ENCODE results near the gene LANCL1. TPM values are rescaled to one million over a fixed set of nuclear protein-coding genes. Genes with fewer than 3 reads are reported as not detected.
"Not testable (repeated sequence)": the region's sequence is repeated elsewhere in the genome, so short reads cannot be mapped to it uniquely, and the experiment has no call there.

The LANCL1 gene
- polyA plus RNA-seq, 4 donors = 8.6 to 41.3 (median 15.2) TPM

DNA sequence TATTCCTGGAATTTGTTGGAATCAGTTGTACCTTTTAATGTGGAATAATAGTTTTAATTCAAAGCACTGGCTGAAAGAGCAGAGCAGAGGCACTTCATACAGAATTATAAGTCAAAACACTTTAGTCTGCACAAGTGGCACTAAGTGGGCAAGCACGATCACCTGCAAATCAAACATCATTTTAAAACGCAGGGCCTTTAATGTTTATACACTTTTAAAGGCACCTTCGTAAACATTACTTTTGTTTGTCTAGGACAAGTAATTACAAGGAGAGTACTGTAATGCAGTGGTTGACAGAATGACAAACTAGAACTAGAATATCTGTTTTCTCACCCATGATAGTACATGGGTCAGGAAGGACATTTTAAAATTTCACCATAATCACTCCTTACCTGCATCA is 36.4 kb downstream of the LANCL1 start:
- H3K36me3 ChIP-seq (ENCODE audit: control insufficient read depth in 3 of 3, insufficient read depth in 2 of 3, low read depth in 1 of 3, low read length in 3 of 3) = peaks cover 0 to 16% (median 11%) of the 10 kb centered on the region in 3 donors
- no peaks in the 10 kb centered on the region for H3K4me1 ChIP-seq (ENCODE audit: control insufficient read depth in 3 of 3, insufficient read depth in 2 of 3, low read depth in 1 of 3, low read length in 2 of 3)
- H3K27ac ChIP-seq (ENCODE audit: low read depth in 1 of 3, low read length in 2 of 3) = no peak overlapping the region
- DNase-seq = no peak
- no peaks in the 10 kb centered on the region for H3K27me3 ChIP-seq (ENCODE audit: control insufficient read depth in 3 of 3, insufficient read depth in 3 of 3, low read length in 3 of 3)
- no peak for FAIRE-seq
- H3K9me3 ChIP-seq (ENCODE audit: control insufficient read depth in 2 of 2, insufficient read depth in 1 of 2, low read depth in 1 of 2, low read length in 1 of 2) = no peaks in the 10 kb centered on the region
- no peak overlapping the region for H3K4me3 ChIP-seq (ENCODE audit: low read depth in 1 of 3, low read length in 3 of 3)
- 74 to 82% (median 78%) methylated on average over 3 of the region's 3 CpGs for WGBS, 3 donors

DNA sequence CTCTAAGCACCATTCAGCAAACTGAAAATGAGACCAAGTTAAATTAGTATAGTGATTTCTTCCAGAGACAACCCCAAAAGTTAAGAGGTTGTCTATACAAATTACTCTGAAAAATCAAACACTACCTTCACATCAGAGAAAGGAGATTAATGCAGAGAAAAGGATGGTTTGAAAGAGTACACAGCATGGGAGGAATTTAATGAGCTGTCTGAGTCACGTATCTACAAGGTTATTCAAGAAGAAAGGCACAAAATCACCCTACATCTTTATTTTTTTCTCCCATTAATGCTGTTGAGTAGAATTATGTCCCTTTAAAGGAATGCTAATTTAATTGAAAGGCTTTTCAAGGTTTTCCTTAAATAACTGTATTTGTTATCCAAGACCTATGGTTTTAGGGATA is 41.1 kb downstream of the LANCL1 start:
- Histone ChIP-seq H3K36me3 (ENCODE audit: control insufficient read depth in 3 of 3, insufficient read depth in 2 of 3, low read depth in 1 of 3, low read length in 3 of 3) (peaks cover 4 to 21% (median 14%) of the 10 kb centered on the region in 3 donors), H3K9me3 (ENCODE audit: control insufficient read depth in 2 of 2, insufficient read depth in 1 of 2, low read depth in 1 of 2, low read length in 1 of 2) (no peaks in the 10 kb centered on the region), H3K27ac (ENCODE audit: low read depth in 1 of 3, low read length in 2 of 3) (no peak overlapping the region), H3K4me1 (ENCODE audit: control insufficient read depth in 3 of 3, insufficient read depth in 2 of 3, low read depth in 1 of 3, low read length in 2 of 3) (peaks cover 0 to 12% (median 0%) of the 10 kb centered on the region in 3 donors), H3K4me3 (ENCODE audit: low read depth in 1 of 3, low read length in 3 of 3) (no peak overlapping the region), H3K27me3 (ENCODE audit: control insufficient read depth in 3 of 3, insufficient read depth in 3 of 3, low read length in 3 of 3) (no peaks in the 10 kb centered on the region)
- DNase-seq (no peak), FAIRE-seq (no peak)
- WGBS, 3 donors = 96 to 100% (median 100%) methylated on average over 1 of the region's 1 CpG

DNA sequence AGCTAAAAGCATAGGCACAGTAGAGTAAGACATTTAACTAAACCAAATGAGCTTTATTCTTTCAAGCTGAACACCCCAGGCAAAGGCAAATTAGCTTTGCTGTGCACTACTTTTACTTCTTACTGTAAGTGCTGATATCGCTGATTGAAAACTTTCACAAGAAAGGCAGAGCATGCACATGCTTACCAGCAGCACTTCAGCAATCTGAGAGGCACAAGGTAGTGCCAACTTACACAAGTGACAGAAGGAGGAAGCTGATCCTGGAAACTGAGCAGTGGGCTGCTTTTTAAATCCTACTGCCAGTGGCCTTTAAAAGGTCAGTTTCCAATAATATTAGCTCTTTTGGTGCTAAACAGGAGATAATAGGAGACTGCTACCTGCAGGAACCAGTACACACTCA is 43.9 kb downstream of the LANCL1 start:
- WGBS, 3 donors = 91 to 100% (median 98%) methylated on average over 1 of the region's 1 CpG
- no peak for FAIRE-seq
- Histone ChIP-seq H3K27ac (ENCODE audit: low read depth in 1 of 3, low read length in 2 of 3) (no peak overlapping the region), H3K36me3 (ENCODE audit: control insufficient read depth in 3 of 3, insufficient read depth in 2 of 3, low read depth in 1 of 3, low read length in 3 of 3) (peaks cover 4 to 17% (median 12%) of the 10 kb centered on the region in 3 donors), H3K4me3 (ENCODE audit: low read depth in 1 of 3, low read length in 3 of 3) (no peak overlapping the region), H3K27me3 (ENCODE audit: control insufficient read depth in 3 of 3, insufficient read depth in 3 of 3, low read length in 3 of 3) (no peaks in the 10 kb centered on the region), H3K9me3 (ENCODE audit: control insufficient read depth in 2 of 2, insufficient read depth in 1 of 2, low read depth in 1 of 2, low read length in 1 of 2) (peaks cover 0 to 4% of the 10 kb centered on the region in 2 donors), H3K4me1 (ENCODE audit: control insufficient read depth in 3 of 3, insufficient read depth in 2 of 3, low read depth in 1 of 3, low read length in 2 of 3) (peaks cover 0 to 12% (median 0%) of the 10 kb centered on the region in 3 donors)
- DNase-seq = no peak

DNA sequence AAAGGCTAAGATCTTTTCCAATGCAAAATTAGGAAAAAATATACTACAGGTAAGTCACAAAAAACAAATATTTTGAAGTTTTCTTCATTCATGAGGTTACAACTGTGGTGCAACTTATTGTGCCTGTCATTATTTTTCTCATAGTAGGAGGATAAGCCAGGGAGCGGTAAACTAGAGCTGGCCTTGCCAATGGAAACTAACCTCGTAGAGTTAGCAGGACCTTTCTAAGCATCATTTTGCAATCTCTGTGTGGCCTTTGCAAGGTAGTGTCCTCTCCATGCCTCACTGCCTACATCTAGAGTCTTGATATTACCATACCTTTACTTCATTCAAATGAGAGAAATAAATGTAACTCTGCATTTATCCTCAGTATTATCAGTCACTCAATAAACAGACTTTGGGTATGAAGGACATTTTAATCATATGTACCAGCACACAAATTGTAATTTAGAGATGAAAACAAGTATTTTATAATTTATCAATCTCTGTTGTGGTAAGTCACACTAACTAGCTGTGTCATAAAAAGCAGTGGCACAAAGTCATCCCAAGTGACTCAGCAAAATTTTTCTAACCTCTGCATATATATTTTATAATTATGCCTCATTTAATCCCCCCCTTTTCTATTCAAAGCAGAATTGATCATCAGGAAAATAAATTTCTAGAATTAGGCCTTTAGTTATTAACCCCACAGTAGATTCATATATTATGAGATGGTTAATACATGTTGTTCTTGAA is 47.0 kb downstream of the LANCL1 start:
- Histone ChIP-seq H3K4me1 (ENCODE audit: control insufficient read depth in 3 of 3, insufficient read depth in 2 of 3, low read depth in 1 of 3, low read length in 2 of 3) (peaks cover 0 to 12% (median 0%) of the 10 kb centered on the region in 3 donors), H3K4me3 (ENCODE audit: low read depth in 1 of 3, low read length in 3 of 3) (no peak overlapping the region), H3K9me3 (ENCODE audit: control insufficient read depth in 2 of 2, insufficient read depth in 1 of 2, low read depth in 1 of 2, low read length in 1 of 2) (peaks cover 0 to 25% of the 10 kb centered on the region in 2 donors), H3K36me3 (ENCODE audit: control insufficient read depth in 3 of 3, insufficient read depth in 2 of 3, low read depth in 1 of 3, low read length in 3 of 3) (peaks cover 2 to 8% (median 5%) of the 10 kb centered on the region in 3 donors), H3K27me3 (ENCODE audit: control insufficient read depth in 3 of 3, insufficient read depth in 3 of 3, low read length in 3 of 3) (no peaks in the 10 kb centered on the region), H3K27ac (ENCODE audit: low read depth in 1 of 3, low read length in 2 of 3) (no peak overlapping the region)
- no peak for DNase-seq
- FAIRE-seq = no peak
- WGBS, 3 donors = 90 to 97% (median 92%) methylated on average over 2 of the region's 2 CpGs

DNA sequence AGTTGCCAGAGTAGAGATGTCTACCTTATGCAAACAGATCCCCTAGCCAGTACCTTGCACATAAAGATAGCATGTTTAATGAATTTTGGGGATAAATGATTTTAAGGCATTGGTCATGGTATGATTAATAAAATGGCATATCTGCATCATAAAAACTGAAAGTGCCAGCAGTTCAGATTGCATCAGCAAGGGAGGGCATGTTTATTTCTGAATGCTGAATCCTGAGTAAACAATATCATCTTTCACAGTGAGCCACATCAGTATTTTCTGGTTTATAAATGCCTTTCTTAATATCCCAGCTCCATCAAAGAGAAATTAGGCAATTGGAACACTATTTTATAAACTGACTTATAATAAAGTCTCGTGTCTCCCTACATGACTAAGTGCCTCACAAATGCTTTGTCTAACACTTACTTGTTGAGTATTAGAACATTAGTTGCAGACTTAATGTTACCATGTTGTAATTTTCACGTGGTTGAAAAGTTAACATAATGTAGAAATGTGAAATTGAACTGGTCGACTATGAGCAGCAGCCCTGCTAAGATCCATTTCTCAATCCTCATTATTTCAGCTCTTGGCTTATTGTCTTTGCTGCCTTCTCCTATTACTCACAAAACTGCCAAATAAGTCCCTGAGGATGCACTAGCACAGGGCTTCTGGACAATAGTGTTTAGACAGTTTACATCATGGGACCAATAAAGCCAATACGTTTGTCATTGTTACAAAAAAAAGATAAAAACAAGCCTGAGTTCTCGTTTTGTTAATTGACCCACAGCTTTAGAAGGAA is 48.0 kb downstream of the LANCL1 start:
- no peaks in the 10 kb centered on the region for H3K27me3 ChIP-seq (ENCODE audit: control insufficient read depth in 3 of 3, insufficient read depth in 3 of 3, low read length in 3 of 3)
- H3K36me3 ChIP-seq (ENCODE audit: control insufficient read depth in 3 of 3, insufficient read depth in 2 of 3, low read depth in 1 of 3, low read length in 3 of 3) = peaks cover 2 to 4% (median 3%) of the 10 kb centered on the region in 3 donors
- FAIRE-seq = no peak
- peaks cover 0 to 28% of the 10 kb centered on the region in 2 donors for H3K9me3 ChIP-seq (ENCODE audit: control insufficient read depth in 2 of 2, insufficient read depth in 1 of 2, low read depth in 1 of 2, low read length in 1 of 2)
- no peak overlapping the region for H3K4me3 ChIP-seq (ENCODE audit: low read depth in 1 of 3, low read length in 3 of 3)
- no peak for DNase-seq
- 81 to 91% (median 85%) methylated on average over 5 of the region's 5 CpGs for WGBS, 3 donors
- peaks cover 0 to 12% (median 0%) of the 10 kb centered on the region in 3 donors for H3K4me1 ChIP-seq (ENCODE audit: control insufficient read depth in 3 of 3, insufficient read depth in 2 of 3, low read depth in 1 of 3, low read length in 2 of 3)
- no peak overlapping the region for H3K27ac ChIP-seq (ENCODE audit: low read depth in 1 of 3, low read length in 2 of 3)

- not testable (repeated sequence) for H3K36me3 ChIP-seq (ENCODE audit: control insufficient read depth in 3 of 3, insufficient read depth in 2 of 3, low read depth in 1 of 3, low read length in 3 of 3); FAIRE-seq; H3K27ac ChIP-seq (ENCODE audit: low read depth in 1 of 3, low read length in 2 of 3); H3K27me3 ChIP-seq (ENCODE audit: control insufficient read depth in 3 of 3, insufficient read depth in 3 of 3, low read length in 3 of 3); DNase-seq; H3K4me3 ChIP-seq (ENCODE audit: low read depth in 1 of 3, low read length in 3 of 3); H3K4me1 ChIP-seq (ENCODE audit: control insufficient read depth in 3 of 3, insufficient read depth in 2 of 3, low read depth in 1 of 3, low read length in 2 of 3)
- H3K9me3 ChIP-seq (ENCODE audit: control insufficient read depth in 2 of 2, insufficient read depth in 1 of 2, low read depth in 1 of 2, low read length in 1 of 2) = peaks cover 0 to 30% of the 10 kb centered on the region in 2 donors
- 92 to 96% (median 95%) methylated on average over 6 of the region's 6 CpGs for WGBS, 3 donors
These were observed 49.2 kb downstream of the LANCL1 start for GRCh38 chr2:210427309-210427708.

DNA sequence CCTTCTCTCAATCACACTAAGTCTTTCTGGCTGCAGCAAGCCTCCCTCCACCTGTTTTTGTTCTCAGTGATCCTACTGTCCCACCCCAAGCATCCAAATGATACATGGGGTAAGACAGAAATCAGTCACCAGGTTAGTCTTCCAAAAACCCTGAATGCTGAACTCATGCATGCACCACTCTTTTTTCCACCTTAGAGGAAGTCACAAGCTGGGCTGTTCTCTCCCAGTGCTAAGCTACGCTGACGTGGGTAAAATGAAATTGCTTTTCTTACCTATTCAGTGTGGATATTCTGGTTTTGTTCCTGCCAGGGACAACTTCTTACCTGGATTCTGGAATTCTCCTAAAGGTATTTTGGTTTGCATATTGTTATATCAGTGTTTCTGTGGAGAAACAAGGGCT is 54.2 kb downstream of the LANCL1 start:
- WGBS, 3 donors = 66 to 75% (median 68%) methylated on average over 2 of the region's 2 CpGs
- DNase-seq = no peak
- no peak overlapping the region for H3K4me3 ChIP-seq (ENCODE audit: low read depth in 1 of 3, low read length in 3 of 3)
- H3K36me3 ChIP-seq (ENCODE audit: control insufficient read depth in 3 of 3, insufficient read depth in 2 of 3, low read depth in 1 of 3, low read length in 3 of 3) = no peaks in the 10 kb centered on the region
- no peaks in the 10 kb centered on the region for H3K4me1 ChIP-seq (ENCODE audit: control insufficient read depth in 3 of 3, insufficient read depth in 2 of 3, low read depth in 1 of 3, low read length in 2 of 3)
- no peaks in the 10 kb centered on the region for H3K27me3 ChIP-seq (ENCODE audit: control insufficient read depth in 3 of 3, insufficient read depth in 3 of 3, low read length in 3 of 3)
- H3K9me3 ChIP-seq (ENCODE audit: control insufficient read depth in 2 of 2, insufficient read depth in 1 of 2, low read depth in 1 of 2, low read length in 1 of 2) = peaks cover 0 to 23% of the 10 kb centered on the region in 2 donors
- FAIRE-seq = no peak
- H3K27ac ChIP-seq (ENCODE audit: low read depth in 1 of 3, low read length in 2 of 3) = no peak overlapping the region

GRCh38 chr2:210421916-210422315 is 54.6 kb downstream of the LANCL1 start:
- no peak overlapping the region for H3K27ac ChIP-seq (ENCODE audit: low read depth in 1 of 3, low read length in 2 of 3)
- WGBS, 3 donors = 53 to 62% (median 56%) methylated on average over 3 of the region's 3 CpGs
- no peaks in the 10 kb centered on the region for H3K4me1 ChIP-seq (ENCODE audit: control insufficient read depth in 3 of 3, insufficient read depth in 2 of 3, low read depth in 1 of 3, low read length in 2 of 3)
- FAIRE-seq (no peak), DNase-seq (no peak)
- H3K36me3 ChIP-seq (ENCODE audit: control insufficient read depth in 3 of 3, insufficient read depth in 2 of 3, low read depth in 1 of 3, low read length in 3 of 3) = no peaks in the 10 kb centered on the region
- H3K27me3 ChIP-seq (ENCODE audit: control insufficient read depth in 3 of 3, insufficient read depth in 3 of 3, low read length in 3 of 3) = peaks cover 0 to 2% (median 2%) of the 10 kb centered on the region in 3 donors
- H3K9me3 ChIP-seq (ENCODE audit: control insufficient read depth in 2 of 2, insufficient read depth in 1 of 2, low read depth in 1 of 2, low read length in 1 of 2) = peaks cover 0 to 19% of the 10 kb centered on the region in 2 donors
- H3K4me3 ChIP-seq (ENCODE audit: low read depth in 1 of 3, low read length in 3 of 3) = no peak overlapping the region

All from small intestine (tissue), 7 donors.